Adrenal gland (tissue), 12 donors: ENCODE data around the gene TBC1D14. TPM values are rescaled to one million over a fixed set of nuclear protein-coding genes. Genes with fewer than 3 reads are reported as not detected.

Experiments
- DNase-seq, 7 donors: peaks; one replicate each; pipeline ENCODE4 v3.0.0-alpha.2; 2019 to 2020
- H3K27ac ChIP-seq, 5 donors: fragments of 200-600 bp; sonication (generic) in 4 of 5; 1 replicate in 3 of 5; 2 replicates in 2 of 5; pipeline versions ENCODE4 v1.5.1 to v1.8.0; 2016 to 2020; ENCODE audit warnings: mild to moderate bottlenecking in 1 of 5
- H3K27me3 ChIP-seq: fragments of 200-600 bp; 2 replicates; pipeline ENCODE4 v1.8.0; 2021
- H3K36me3 ChIP-seq, 2 donors: fragments of 200-600 bp; replicated peaks in 1 of 2; 1 replicate in 1 of 2; 2 replicates in 1 of 2; pipeline versions ENCODE4 v1.5.1 to v1.8.0; 2018 to 2022
- H3K4me1 ChIP-seq, 2 donors: fragments of 200-600 bp; replicated peaks in 1 of 2; 1 replicate in 1 of 2; 2 replicates in 1 of 2; pipeline versions ENCODE4 v1.5.1 to v1.8.0; 2018 to 2021
- H3K4me3 ChIP-seq, 4 donors: fragments of 200-600 bp; sonication (generic) in 3 of 4; one replicate each; pipeline ENCODE4 v1.5.1; 2016 to 2018
- H3K9me3 ChIP-seq, 3 donors: fragments of 200-600 bp; sonication (generic) in 1 of 3; replicated peaks in 1 of 3; 1 replicate in 2 of 3; 2 replicates in 1 of 3; pipeline versions ENCODE4 v1.5.1 to v1.8.0; 2016 to 2021
- POLR2A ChIP-seq, 2 donors: fragments of 450-650 bp; IDR thresholded peaks; one replicate each; pipeline ENCODE4 v1.6.1; 2017; ENCODE audit warnings: antibody characterized with exemption in 2 of 2, mild to moderate bottlenecking in 2 of 2, moderate library complexity in 1 of 2
- WGBS, 4 donors: extraction: QIAGEN DNeasy Blood & Tissue Kit in 2 of 4; methylation state at CpG; one replicate each; pipeline versions ENCODE4 v1.1.5 to v1.1.7; 2013 to 2017; 5-methylcytosine and 5-hydroxymethylcytosine counted together
- intact Hi-C, 2 donors: fragments of 100-400 bp; cut with DNase I; formaldehyde crosslinking; loops; one replicate each; pipeline versions ENCODE4 v1.14.1 to v1.15.0; 2022 to 2023
- polyA plus RNA-seq, 3 donors: library from polyadenylated mRNA; stranded (reverse); fragments of 200-250 nt in 2 of 3; fragments of 350-450 nt in 1 of 3; fragmentation: Illumina TruSeq in 1 of 3; extraction: RNeasy Lipid Tissue Mini Kit (QIAGEN cat#74804) in 1 of 3; gene quantifications; one replicate each; pipeline ENCODE4 v1.2.3, GENCODE V29; 2013 to 2014
- total RNA-seq, 9 donors: library from RNA; depleted of rRNA in 4 of 9; stranded (reverse); fragments of >200 nt in 4 of 9; fragments of 120-200 nt in 1 of 9; fragmentation: NEBNext Ultra II Directional in 1 of 9; extraction: Animal tissue kit (Norgen Biotek cat#: 25700) in 1 of 9; gene quantifications; one replicate each; pipeline versions ENCODE4 v1.1.0 to v1.2.4, GENCODE V29; 2013 to 2023
- TF ChIP-seq, protein P1 (sequence below), 6 experiments: fragments of 450-650 bp in 4 of 6; fragments of 200-600 bp in 2 of 6; sonication (generic) in 1 of 6; IDR thresholded peaks; 1 replicate in 5 of 6; 2 replicates in 1 of 6; pipeline versions ENCODE4 v1.5.1 to v1.8.0; 2016 to 2021; ENCODE audit warnings: antibody characterized with exemption in 6 of 6, mild to moderate bottlenecking in 2 of 6, moderate library complexity in 1 of 6
- donor health status: healthy with polysubstance abuse.
- donor health status: Bipolar disorder and iron deficiency.
- donor health status: DM: yes; HTN: yes; CAD: no.
- donor health status: DM: no; HTN: no; CAD: no.
- donor health status: DM: no; HTN: no; CAD: no.
- donor health status: DM: yes; HTN: yes; CAD: no.

The TBC1D14 gene
- total and polyA plus RNA-seq, 12 donors = 24.9 to 110 (median 83.0) TPM

DNA sequence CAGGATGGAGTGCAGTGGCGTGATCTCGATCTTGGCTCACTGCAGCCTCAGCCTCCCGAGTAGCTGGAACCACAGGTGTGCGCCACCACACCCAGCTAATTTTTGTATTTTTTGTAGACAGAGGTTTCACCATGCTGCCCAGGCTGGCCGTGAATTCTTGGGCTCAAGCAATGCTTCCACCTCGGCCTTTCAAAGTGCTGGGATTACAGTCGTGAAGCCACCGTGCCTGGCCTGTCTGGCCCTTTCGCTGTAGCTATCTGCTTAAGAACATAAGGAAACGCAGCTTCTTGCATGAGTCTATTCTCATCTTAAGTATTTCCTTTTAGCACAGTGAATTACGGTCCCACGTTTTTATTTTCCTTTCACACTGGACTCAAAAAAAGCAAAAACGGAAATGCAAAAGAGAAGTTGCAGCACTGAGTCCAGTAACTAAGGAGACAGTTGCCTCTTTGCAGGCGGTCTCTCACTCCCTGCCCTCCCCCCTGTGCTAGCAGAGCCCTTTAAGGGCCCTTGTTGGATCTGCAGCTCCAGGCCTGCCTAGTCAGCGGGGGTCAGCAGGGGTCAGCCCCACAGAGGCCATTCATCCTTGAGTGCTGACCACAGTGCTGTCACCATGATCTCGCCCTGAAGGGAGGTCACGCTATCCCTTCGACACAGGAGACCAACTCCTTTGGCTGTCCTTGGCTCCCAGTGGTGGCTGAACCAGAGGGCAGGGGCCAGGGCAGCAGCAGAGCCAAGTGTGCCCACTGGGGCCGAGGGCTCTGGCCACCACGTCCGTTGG, 21.8 kb upstream of the TBC1D14 start:
- peak in 6 of 7 donors; percentile 60 to 85 (median 70) for DNase-seq
- intact Hi-C loops = no loop called here
- Histone ChIP-seq H3K4me1 (peaks cover 27 to 43% of the 10 kb centered on the region in 2 donors), H3K27ac (peak overlapping the region in 2 of 5 donors; percentile 41 to 79), H3K36me3 (peaks cover 0 to 9% of the 10 kb centered on the region in 2 donors), H3K4me3 (no peak overlapping the region), H3K27me3 (no peaks in the 10 kb centered on the region), H3K9me3 (no peaks in the 10 kb centered on the region)
- 53 to 65% (median 56%) methylated on average over 15 to 21 of the region's 21 CpGs for WGBS, 4 donors
- no peak for TF ChIP-seq POLR2A (IDR thresholded peaks at IDR 0.05)
- TF ChIP-seq, protein P1, sequence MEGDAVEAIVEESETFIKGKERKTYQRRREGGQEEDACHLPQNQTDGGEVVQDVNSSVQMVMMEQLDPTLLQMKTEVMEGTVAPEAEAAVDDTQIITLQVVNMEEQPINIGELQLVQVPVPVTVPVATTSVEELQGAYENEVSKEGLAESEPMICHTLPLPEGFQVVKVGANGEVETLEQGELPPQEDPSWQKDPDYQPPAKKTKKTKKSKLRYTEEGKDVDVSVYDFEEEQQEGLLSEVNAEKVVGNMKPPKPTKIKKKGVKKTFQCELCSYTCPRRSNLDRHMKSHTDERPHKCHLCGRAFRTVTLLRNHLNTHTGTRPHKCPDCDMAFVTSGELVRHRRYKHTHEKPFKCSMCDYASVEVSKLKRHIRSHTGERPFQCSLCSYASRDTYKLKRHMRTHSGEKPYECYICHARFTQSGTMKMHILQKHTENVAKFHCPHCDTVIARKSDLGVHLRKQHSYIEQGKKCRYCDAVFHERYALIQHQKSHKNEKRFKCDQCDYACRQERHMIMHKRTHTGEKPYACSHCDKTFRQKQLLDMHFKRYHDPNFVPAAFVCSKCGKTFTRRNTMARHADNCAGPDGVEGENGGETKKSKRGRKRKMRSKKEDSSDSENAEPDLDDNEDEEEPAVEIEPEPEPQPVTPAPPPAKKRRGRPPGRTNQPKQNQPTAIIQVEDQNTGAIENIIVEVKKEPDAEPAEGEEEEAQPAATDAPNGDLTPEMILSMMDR (IDR thresholded peaks at IDR 0.05) = no peak

DNA sequence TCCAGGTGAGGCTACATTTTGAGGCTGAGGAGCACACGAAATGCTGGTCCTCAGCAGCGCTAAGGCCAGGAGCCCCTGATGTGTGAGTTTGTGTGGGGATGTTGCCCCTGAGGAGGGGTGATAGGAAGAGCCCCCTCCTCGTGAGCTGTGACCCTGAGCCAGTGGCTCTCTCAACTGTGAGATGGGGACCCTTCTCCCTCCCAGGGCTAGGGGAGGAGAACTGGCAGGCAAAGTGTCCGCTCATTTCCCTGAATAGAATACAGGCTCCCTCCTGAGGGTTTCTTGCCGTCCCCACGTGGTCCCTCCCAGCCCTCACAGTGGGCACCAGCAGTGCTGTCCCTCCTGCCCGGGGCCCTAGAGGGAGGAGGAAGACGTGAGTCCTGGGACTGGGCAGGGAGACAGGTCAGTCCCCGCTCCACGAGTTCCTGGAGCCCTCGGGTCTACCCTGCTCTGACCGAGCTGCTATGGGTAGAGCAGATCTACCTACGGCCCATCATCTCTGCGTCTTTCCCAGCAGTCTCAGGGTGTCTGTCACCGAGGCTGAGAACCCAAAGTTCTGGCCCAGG, 21.0 kb upstream of the TBC1D14 start:
- peaks cover 0 to 1% of the 10 kb centered on the region in 2 donors for H3K36me3 ChIP-seq
- 60 to 85% (median 82%) methylated on average over 1 to 15 of the region's 15 CpGs for WGBS, 4 donors
- H3K4me3 ChIP-seq = no peak overlapping the region
- H3K4me1 ChIP-seq = peaks cover 27 to 47% of the 10 kb centered on the region in 2 donors
- peak overlapping the region in 1 of 5 donors; percentile 41 for H3K27ac ChIP-seq
- no peaks in the 10 kb centered on the region for H3K27me3 ChIP-seq
- no peaks in the 10 kb centered on the region for H3K9me3 ChIP-seq
- TF ChIP-seq, protein P1 (IDR thresholded peaks at IDR 0.05) = no peak
- no peak for TF ChIP-seq POLR2A (IDR thresholded peaks at IDR 0.05)
- intact Hi-C loops = no loop called here
- DNase-seq = no peak

DNA sequence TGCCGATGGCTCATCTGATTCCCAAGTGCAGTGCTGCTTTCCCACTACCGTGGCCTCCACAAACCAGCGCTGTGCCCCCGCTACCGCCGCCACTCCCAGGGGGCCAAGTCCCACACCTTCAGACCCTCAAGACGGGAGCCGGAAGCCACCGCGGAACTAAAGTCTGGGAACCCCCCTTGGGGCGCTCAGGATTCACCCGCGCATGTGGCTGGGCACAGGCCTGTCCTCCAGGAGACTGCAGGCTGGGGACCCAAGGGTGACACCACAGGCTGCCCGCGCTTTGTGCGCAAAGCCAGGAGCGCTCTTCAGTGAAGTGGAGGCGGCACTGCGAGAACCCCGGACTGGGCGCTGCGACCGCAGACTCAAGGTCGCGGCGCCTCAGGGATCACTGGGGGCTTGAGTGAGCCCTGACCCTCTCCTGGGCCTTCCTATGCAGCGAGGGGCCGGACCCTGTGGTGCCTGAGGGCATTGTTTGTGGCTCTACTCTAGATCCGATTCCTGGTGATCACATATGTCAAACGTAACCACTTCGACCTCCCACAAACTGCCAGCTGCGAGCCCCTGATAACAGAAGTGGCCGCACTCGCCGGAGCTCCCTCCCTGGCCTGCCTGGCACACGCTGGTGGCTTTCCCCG, 20.4 kb upstream of the TBC1D14 start:
- DNase-seq = peak in 1 of 7 donors; percentile 21
- Histone ChIP-seq H3K9me3 (no peaks in the 10 kb centered on the region), H3K27ac (no peak overlapping the region), H3K4me1 (peaks cover 27 to 47% of the 10 kb centered on the region in 2 donors), H3K36me3 (no peaks in the 10 kb centered on the region), H3K4me3 (no peak overlapping the region), H3K27me3 (no peaks in the 10 kb centered on the region)
- TF ChIP-seq, protein P1 (IDR thresholded peaks at IDR 0.05) = no peak
- TF ChIP-seq POLR2A (IDR thresholded peaks at IDR 0.05) = no peak
- WGBS, 4 donors = 89 to 93% (median 93%) methylated on average over 18 to 37 of the region's 37 CpGs
- intact Hi-C loops = no loop called here

DNA sequence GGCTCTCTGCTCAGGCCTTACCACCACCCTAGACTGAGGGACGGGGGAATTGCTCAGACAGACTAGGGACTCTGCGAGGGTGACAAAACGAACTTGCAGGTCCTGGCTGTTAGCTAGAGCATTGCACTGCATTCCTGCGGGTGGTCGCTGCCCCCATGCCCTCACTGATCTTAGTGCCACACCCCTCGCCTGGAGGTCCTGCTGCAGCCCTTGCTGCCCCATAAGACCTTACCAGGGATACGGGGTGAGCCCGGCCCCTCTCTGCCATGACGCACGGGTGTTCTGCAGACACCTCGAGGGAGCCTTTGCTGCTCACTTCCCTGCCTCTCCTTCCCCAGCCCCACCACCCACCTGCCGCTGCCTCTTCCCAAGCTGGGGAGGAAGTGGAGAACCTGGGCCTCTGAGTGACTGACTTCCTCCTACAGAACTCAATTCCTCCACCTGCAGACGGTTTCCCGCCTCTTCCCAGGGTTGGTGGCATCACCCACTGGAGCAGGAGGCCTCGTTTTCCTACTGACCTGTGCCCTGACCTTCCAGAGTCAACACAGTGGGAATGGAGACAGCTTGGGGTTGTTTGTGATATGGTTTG, 19.8 kb upstream of the TBC1D14 start:
- Histone ChIP-seq H3K27ac (no peak overlapping the region), H3K4me3 (no peak overlapping the region), H3K9me3 (no peaks in the 10 kb centered on the region), H3K4me1 (peaks cover 27 to 47% of the 10 kb centered on the region in 2 donors), H3K27me3 (no peaks in the 10 kb centered on the region), H3K36me3 (no peaks in the 10 kb centered on the region)
- intact Hi-C loops = no loop called here
- WGBS, 4 donors = 88 to 97% (median 93%) methylated on average over 10 to 15 of the region's 15 CpGs
- DNase-seq = peak in 1 of 7 donors; percentile 21
- TF ChIP-seq, protein P1 (IDR thresholded peaks at IDR 0.05) = no peak
- no peak for TF ChIP-seq POLR2A (IDR thresholded peaks at IDR 0.05)
